Measurements from ENCODE around the gene C2CD2.
"Not testable (repeated sequence)": the region's sequence is repeated elsewhere in the genome, so short reads cannot be mapped to it uniquely, and the experiment has no call there.

The C2CD2 gene

DNA sequence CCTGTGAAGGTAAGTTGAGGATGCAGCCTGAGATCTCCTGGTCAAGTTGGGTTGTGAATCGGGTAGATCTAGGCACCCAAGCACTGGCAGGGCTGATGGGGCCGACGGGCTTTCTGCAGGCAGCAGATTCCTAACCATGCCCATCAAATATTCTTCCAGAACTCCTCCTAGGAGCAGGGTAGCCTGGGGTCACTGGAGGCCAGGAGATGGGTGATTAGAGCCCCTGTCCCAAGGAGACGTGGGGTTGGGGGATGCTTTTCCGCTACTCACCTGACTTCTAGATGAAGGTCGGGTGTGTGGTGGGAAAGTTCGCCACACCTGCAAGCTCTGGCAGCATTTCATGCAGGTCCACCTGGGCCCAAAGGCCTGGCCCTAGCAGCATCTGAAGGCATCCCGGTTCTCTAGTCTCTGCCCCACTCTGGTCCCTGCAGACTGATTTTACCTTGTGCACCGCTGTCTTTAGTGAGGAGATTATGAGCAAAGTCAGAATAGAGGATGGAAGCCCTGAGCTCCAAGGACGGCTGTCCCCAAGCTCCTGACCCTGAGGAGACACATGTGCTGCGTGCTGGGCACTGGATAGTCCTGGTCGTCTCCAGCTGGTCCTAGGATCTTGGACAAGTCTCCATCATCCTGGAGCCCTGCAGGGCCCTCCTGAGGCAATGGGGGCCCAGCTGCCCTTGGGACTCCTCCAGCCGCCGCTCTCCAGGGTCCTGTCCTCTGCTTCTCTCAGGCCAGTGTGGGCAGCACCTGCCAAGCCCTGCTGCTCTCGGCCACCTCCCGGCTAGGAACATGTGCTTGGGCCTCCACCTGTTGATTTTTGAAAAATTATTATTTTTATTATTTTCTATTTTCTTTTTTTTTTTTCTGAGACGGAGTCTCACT, 21.8 kb upstream of the C2CD2 start:
- no peak for DNase-seq (ENCODE audit: low read depth in 1 of 2, low spot score in 1 of 2)

GRCh38 chr21:41974752-41975053, 20.9 kb upstream of the C2CD2 start:
- DNase-seq (ENCODE audit: low read depth in 1 of 2, low spot score in 1 of 2) = no peak

- DNase-seq (ENCODE audit: low read depth in 1 of 2, low spot score in 1 of 2) = no peak
Observed at GRCh38 chr21:41973861-41974751, 20.3 kb upstream of the C2CD2 start.

DNA sequence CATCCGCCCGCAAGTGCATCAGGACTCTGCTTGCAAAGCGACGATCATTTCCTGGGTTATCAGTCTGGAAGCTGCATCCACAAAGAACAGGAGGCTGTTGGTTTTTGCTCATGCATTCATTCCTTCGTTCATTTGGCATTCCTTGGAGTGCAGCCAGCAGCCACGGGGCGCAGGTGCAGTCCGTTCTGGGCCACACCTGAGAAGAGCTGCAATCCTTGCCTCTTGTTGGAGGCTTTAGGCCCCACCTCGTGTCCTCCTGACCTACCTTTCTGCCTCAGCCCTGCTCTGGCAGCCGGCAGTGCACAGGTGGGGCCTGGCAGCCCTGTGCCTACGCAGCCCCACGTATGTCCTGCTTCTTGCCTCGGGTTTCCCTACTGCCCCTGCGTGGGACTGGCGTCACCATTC, 19.6 kb upstream of the C2CD2 start:
- DNase-seq (ENCODE audit: low read depth in 1 of 2, low spot score in 1 of 2) = no peak

DNA sequence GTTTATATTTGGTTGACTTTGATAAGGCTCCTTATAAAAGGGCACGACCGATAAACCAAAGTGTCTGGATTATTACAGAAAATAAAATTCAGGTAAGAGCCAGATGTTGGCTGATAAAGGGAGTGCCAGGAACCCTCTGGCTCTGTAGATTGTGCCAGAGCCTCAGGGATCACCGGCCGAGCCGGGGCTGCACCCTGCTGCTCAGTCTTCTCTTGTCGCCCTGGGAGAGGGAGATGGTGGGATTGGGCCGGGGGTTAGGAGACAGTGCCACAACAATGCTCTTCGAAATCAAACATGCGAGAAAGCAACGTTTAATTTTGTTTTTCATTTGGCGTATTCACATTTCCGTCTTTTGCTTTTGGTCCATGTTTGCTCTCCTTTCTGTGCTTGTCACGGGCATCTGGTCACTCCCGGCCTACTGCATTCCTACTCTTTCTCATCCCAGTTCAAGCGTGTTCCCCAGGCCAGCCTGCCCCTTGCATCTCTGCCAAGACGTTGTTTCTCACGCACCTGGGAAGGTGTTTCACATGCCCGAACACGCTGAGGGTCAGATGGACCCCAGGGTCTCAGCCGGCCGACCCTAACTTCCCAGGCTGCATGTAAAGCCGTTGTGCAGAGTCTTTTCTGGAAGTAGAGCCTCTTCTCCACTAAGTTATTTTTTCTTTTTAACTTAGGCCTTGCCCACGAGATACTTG, 18.8 kb upstream of the C2CD2 start:
- DNase-seq (ENCODE audit: low read depth in 1 of 2, low spot score in 1 of 2) = no peak

DNA sequence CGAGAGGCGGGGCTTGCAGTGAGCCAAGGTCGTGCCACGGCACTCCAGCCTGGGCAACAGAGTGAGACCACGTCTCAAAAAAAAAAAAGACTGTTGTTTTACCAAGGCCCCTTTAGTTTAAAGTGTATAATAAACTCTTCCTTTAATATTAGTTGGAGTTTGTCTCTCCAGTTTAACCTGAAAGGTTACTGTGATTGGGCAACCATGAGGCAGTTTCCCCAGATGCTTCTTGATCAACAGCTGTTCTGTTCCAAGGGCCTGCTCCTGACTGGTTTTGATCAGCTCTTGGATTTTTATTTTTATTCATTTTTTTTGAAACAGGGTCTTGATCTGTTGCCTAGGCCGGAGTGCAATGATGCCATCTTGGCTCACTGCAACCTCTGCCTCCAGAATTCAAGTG, 18.1 kb upstream of the C2CD2 start:
- DNase-seq (ENCODE audit: low read depth in 1 of 2, low spot score in 1 of 2) = no peak

GRCh38 chr21:41970751-41971653, 17.2 kb upstream of the C2CD2 start:
- DNase-seq (ENCODE audit: low read depth in 1 of 2, low spot score in 1 of 2) = no peak

DNA sequence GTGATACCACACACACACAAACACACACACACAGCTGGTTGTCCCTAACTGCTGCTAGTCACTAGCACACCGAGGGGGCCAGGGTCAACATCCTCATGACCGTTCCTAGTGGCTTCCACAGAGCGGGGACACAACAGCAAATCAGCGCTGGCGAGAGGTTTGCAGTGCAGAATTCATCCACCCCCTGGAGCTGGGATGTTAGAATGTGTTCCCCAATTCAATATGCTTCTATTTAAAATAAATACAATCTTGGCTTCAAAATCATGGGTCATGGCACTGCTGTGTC, 16.2 kb upstream of the C2CD2 start:
- no peak for DNase-seq (ENCODE audit: low read depth in 1 of 2, low spot score in 1 of 2)

GRCh38 chr21:41967708-41968107, 13.9 kb upstream of the C2CD2 start:
- no peak for DNase-seq (ENCODE audit: low read depth in 1 of 2, low spot score in 1 of 2)

DNA sequence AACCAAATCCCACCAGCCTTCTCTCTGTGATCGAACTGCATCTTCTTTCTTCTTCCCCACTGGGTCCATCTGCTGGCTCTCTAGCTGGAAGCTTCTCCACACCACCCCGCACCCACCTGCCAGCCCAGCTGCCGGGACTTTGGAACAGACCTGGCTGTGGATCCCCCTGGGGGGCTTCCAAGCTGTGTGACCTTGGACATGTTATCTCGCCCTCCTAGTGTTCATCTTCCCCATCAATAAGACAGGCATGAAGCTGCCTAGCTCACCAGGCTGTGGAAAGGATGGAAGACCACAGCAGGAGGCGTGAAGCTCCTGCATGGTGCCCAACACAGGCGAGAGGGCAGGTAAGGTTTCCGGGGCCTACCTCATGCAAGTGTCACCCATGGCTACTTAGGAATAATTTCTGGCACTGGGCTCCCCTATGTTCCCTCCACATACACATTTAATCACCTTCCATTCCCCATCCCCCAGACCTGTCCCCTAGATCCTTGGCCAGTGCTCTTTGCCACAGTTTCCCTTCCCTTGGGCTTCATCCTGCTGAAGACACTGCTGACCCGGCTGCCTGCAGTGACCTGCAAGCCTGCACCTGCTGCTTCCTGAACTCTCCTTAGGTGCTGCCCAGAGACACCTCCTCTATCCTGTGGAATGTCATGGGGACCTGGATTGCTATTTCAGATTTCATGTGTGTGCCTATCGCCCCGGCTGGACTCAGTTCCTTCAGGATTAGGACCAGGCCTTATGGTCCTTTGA, 13.2 kb upstream of the C2CD2 start:
- DNase-seq (ENCODE audit: low read depth in 1 of 2, low spot score in 1 of 2) = no peak

GRCh38 chr21:41966041-41966833, 12.4 kb upstream of the C2CD2 start:
- no peak for DNase-seq (ENCODE audit: low read depth in 1 of 2, low spot score in 1 of 2)

- no peak for DNase-seq (ENCODE audit: low read depth in 1 of 2, low spot score in 1 of 2)
Observed at GRCh38 chr21:41965461-41966013, 11.7 kb upstream of the C2CD2 start.

GRCh38 chr21:41965045-41965444, 11.2 kb upstream of the C2CD2 start:
- DNase-seq (ENCODE audit: low read depth in 1 of 2, low spot score in 1 of 2) = no peak

DNA sequence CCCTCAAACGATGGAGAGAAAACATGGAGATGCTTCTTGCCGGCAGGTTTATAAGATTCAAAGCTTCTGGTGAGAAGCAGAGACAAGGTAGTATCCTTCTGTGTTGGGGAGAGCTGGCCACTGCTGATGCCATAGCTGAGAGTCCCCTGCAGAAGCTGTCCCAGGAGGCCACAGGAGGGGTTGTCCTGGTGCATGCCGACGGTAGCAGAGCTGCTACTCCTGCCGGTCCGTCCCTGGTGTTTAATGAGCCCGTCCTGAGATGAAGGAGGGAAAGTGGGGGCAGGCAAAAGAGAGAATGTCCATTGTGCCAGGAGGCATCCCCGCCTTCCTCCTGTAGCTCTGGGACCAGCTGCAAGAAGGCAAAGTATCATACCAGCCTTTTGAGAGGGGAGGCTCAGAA, 10.4 kb upstream of the C2CD2 start:
- DNase-seq (ENCODE audit: low read depth in 1 of 2, low spot score in 1 of 2) = no peak

DNA sequence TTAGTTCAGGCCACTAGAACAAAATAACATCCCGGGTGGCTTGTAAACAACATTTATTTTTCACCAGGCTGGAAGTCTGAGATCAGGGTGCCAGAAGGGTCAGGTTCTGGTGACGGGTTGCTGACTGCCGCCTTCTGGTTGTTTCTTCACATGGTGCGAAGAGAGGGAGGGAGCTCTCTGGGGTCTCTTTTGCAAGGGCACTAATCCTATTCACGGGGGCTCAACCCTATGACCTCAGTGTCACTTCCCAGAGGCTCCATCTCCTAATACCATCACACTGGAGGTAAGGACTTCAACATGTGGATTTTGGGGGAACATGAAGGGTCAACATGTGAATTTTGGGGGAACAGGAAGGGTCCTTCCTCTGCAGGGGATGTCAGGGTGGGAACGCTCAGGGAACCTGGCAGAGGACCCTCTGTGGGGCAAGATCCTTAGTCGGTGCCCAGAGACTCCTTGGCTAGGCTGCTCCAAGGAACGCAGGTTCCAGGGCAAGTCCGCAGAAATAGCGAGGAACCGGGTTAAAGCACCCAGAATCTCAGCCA, 8.7 kb upstream of the C2CD2 start:
- no peak for DNase-seq (ENCODE audit: low read depth in 1 of 2, low spot score in 1 of 2)

GRCh38 chr21:41961753-41962152, 7.9 kb upstream of the C2CD2 start:
- DNase-seq (ENCODE audit: low read depth in 1 of 2, low spot score in 1 of 2) = no peak

GRCh38 chr21:41961282-41961701, 7.5 kb upstream of the C2CD2 start:
- no peak for DNase-seq (ENCODE audit: low read depth in 1 of 2, low spot score in 1 of 2)

- no peak for DNase-seq (ENCODE audit: low read depth in 1 of 2, low spot score in 1 of 2)
Observed at GRCh38 chr21:41960386-41960785, 6.6 kb upstream of the C2CD2 start.

DNA sequence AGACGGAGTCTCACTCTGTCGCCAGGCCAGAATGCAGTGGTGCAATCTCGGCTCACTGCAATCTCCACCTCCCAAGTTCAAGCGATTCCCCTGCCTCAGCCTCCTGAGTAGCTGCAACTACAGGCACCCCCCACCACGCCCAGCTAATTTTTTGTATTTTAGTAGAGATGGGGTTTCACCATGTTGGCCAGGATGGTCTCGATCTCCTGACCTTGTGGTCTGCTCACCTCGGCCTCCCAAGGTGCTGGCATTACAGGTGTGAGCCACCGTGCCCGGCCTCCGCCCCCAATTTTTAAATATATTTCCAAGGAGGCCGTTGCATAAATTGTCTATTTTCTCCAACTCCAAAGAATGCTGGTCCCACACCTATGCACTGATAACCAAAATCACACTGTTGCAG, 5.9 kb upstream of the C2CD2 start:
- not testable (repeated sequence) for DNase-seq (ENCODE audit: low read depth in 1 of 2, low spot score in 1 of 2)
